Glomerular endothelial cell (primary cell): Measurements from ENCODE around the gene CTCF. TPM values are rescaled to one million over a fixed set of nuclear protein-coding genes. Genes with fewer than 3 reads are reported as not detected.

ENCODE experiments used
- DNase-seq: peaks from one replicate; pipeline ENCODE4 v3.0.0-alpha.2; 2011; ENCODE audit warnings: low read depth, low spot score; ENCODE audit errors: extremely low read depth
- total RNA-seq: library from RNA; depleted of rRNA; stranded (reverse); fragments of >200 nt; gene quantifications from 2 replicates; pipeline ENCODE4 v1.2.3, GENCODE V29; 2015

Gene CTCF
- total RNA-seq, 1 donor from 2014 or later: 34.2 TPM

- no peak for DNase-seq
Measured at GRCh38 chr16:67663151-67663876, 101.0 kb downstream of the CTCF start.

GRCh38 chr16:67663877-67664222, 101.5 kb downstream of the CTCF start:
- DNase-seq: no peak

- no peak for DNase-seq
Measured at GRCh38 chr16:67664258-67664657, 101.9 kb downstream of the CTCF start.

GRCh38 chr16:67664871-67665270, 102.5 kb downstream of the CTCF start:
- no peak for DNase-seq

GRCh38 chr16:67665598-67665997, 103.3 kb downstream of the CTCF start:
- DNase-seq: no peak

GRCh38 chr16:67666032-67666551, 103.8 kb downstream of the CTCF start:
- DNase-seq: no peak

- DNase-seq: no peak
Measured at GRCh38 chr16:67666559-67667452, 104.5 kb downstream of the CTCF start, which contains the start of the genes C16orf86 and ENKD1. Gene C16orf86, plus strand, starts transcription at chr16:67666814. Its CDS starts 157 bp downstream, at chr16:67666971. Gene ENKD1, minus strand, starts transcription at chr16:67666750. Its CDS starts 308 bp downstream, at chr16:67666442.

- no peak for DNase-seq
Measured at GRCh38 chr16:67667453-67667816, 105.1 kb downstream of the CTCF start.

GRCh38 chr16:67667817-67668494, 105.6 kb downstream of the CTCF start:
- peak; percentile 77 for DNase-seq

GRCh38 chr16:67668495-67669157, 106.3 kb downstream of the CTCF start:
- DNase-seq: no peak

- DNase-seq: no peak
Measured at GRCh38 chr16:67669499-67670101, 107.3 kb downstream of the CTCF start.

- DNase-seq: no peak
Measured at GRCh38 chr16:67672306-67672705, 110.0 kb downstream of the CTCF start.

GRCh38 chr16:67672739-67673662, 110.7 kb downstream of the CTCF start:
- no peak for DNase-seq

- peak; percentile 85 for DNase-seq
Measured at GRCh38 chr16:67673712-67674580, 111.6 kb downstream of the CTCF start.

- no peak for DNase-seq
Measured at GRCh38 chr16:67674851-67675578, 112.7 kb downstream of the CTCF start.

GRCh38 chr16:67675579-67675935, 113.2 kb downstream of the CTCF start:
- no peak for DNase-seq

- DNase-seq: no peak
Measured at GRCh38 chr16:67675999-67676398, 113.7 kb downstream of the CTCF start.
